Gastrocnemius medialis (tissue), 4 donors: ENCODE results near the gene MINDY4.

Experiments
- POLR2A ChIP-seq, 2 donors: fragments of 450-650 bp; IDR thresholded peaks; one replicate each; pipeline ENCODE4 v1.6.1; 2017; ENCODE audit warnings: antibody characterized with exemption in 2 of 2, mild to moderate bottlenecking in 2 of 2, moderate library complexity in 2 of 2
- TF ChIP-seq, protein P1 (sequence below), 5 experiments: fragments of 450-650 bp in 3 of 5; fragments of 200-600 bp in 2 of 5; sonication (generic) in 2 of 5; IDR thresholded peaks in 4 of 5; conservative IDR thresholded peaks in 1 of 5; 1 replicate in 4 of 5; 2 replicates in 1 of 5; pipeline ENCODE4 v1.5.1; 2016 to 2019; ENCODE audit warnings: antibody characterized with exemption in 5 of 5, mild to moderate bottlenecking in 3 of 5, moderate library complexity in 3 of 5

DNA sequence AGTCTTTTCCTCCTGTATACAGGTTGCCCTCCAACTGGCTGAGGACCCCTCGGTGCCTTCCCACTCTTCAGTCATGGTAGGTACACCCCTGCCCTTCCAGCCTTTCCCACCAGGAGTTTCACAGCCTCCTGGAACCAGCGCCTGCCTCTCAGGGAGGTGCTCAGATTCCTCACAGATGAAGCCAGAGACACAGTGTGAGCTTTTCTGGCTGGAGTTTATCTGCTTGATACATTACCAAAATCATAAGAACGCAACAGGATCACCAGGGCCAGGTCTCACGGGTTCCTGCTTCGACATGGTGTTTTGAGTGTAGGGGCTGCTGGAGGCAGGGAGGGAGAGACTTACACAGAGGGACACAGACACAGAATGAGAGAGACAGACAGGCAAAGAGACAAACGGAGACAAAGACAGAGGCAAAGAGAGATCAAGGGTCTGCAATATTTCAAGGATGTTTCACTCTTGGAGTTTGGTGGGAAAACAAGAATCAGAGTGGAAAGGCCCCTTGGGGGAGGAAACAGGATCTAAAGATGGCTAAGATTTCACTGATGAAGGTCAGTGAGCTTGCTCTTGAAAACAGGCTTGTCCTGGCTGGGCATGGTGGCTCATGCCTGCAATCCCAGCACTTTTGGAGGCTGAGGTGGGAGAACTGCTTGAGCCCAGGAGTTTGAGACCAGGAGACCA, 25.8 kb upstream of the MINDY4 start:
- TF ChIP-seq, protein P1, sequence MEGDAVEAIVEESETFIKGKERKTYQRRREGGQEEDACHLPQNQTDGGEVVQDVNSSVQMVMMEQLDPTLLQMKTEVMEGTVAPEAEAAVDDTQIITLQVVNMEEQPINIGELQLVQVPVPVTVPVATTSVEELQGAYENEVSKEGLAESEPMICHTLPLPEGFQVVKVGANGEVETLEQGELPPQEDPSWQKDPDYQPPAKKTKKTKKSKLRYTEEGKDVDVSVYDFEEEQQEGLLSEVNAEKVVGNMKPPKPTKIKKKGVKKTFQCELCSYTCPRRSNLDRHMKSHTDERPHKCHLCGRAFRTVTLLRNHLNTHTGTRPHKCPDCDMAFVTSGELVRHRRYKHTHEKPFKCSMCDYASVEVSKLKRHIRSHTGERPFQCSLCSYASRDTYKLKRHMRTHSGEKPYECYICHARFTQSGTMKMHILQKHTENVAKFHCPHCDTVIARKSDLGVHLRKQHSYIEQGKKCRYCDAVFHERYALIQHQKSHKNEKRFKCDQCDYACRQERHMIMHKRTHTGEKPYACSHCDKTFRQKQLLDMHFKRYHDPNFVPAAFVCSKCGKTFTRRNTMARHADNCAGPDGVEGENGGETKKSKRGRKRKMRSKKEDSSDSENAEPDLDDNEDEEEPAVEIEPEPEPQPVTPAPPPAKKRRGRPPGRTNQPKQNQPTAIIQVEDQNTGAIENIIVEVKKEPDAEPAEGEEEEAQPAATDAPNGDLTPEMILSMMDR (IDR thresholded peaks at IDR 0.05 in 4 of 5, conservative IDR thresholded peaks at IDR 0.05 in 1 of 5), result no peak
- no peak for TF ChIP-seq POLR2A (IDR thresholded peaks at IDR 0.05)
